Gastroesophageal sphincter (tissue), 3 donors: Measurements from ENCODE around the gene UGT1A8.

Source experiments
- EP300 ChIP-seq: sonication (generic); formaldehyde crosslinking; IDR thresholded peaks from one replicate; pipeline ENCODE4 v1.6.1; 2017; ENCODE audit warnings: antibody characterized with exemption, mild to moderate bottlenecking
- TF ChIP-seq, protein P1 (sequence below), 4 experiments: fragments of 200-600 bp in 2 of 4; fragments of 450-650 bp in 2 of 4; sonication (generic) in 1 of 4; IDR thresholded peaks; one replicate each; pipeline ENCODE4 v1.5.1; 2017 to 2019; ENCODE audit warnings: antibody characterized with exemption in 4 of 4, mild to moderate bottlenecking in 2 of 4, moderate library complexity in 2 of 4

DNA sequence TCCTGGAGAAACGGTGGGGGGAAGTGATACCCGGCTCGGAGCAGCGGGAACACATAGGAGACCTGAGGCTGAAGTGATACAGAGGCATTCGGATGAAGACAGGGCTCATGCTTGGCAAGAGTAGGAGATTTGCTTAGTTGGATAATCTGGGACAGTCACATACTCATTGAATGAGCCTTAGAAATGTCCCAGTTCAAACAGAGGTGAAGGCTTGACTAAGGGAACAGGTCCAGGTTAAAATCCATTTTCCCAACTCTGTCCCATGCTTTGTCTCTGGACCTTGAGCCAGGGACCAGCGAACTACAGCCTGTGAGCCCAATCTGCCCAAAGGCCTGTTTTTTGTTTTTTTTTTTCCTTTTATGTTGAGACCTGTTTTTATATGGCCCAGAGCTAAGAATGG is 76.5 kb downstream of the UGT1A8 start:
- TF ChIP-seq, protein P1, sequence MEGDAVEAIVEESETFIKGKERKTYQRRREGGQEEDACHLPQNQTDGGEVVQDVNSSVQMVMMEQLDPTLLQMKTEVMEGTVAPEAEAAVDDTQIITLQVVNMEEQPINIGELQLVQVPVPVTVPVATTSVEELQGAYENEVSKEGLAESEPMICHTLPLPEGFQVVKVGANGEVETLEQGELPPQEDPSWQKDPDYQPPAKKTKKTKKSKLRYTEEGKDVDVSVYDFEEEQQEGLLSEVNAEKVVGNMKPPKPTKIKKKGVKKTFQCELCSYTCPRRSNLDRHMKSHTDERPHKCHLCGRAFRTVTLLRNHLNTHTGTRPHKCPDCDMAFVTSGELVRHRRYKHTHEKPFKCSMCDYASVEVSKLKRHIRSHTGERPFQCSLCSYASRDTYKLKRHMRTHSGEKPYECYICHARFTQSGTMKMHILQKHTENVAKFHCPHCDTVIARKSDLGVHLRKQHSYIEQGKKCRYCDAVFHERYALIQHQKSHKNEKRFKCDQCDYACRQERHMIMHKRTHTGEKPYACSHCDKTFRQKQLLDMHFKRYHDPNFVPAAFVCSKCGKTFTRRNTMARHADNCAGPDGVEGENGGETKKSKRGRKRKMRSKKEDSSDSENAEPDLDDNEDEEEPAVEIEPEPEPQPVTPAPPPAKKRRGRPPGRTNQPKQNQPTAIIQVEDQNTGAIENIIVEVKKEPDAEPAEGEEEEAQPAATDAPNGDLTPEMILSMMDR (IDR thresholded peaks at IDR 0.05): no peak
- no peak for TF ChIP-seq EP300
